ENCODE measurements around the gene GMFB.
A peak's percentile ranks its signal among the peaks of the same experiment; 100 is the strongest.

The GMFB gene

GRCh38 chr14:54515670-54516069, 26.9 kb upstream of the GMFB start:
- POLR2A ChIA-PET: no interaction called here
- TF ChIP-seq CTBP1 (IDR thresholded peaks at IDR 0.05; ENCODE audit: borderline replicate concordance) (no peak), FOXK2 (IDR thresholded peaks at IDR 0.05) (no peak), PKNOX1 (IDR thresholded peaks at IDR 0.05) (no peak), NFRKB (IDR thresholded peaks at IDR 0.05) (no peak), TARDBP (IDR thresholded peaks at IDR 0.05) (no peak), L3MBTL2 (conservative IDR thresholded peaks at IDR 0.05) (no peak), BHLHE40 (IDR thresholded peaks at IDR 0.05; ENCODE audit: borderline replicate concordance) (no peak), HDGF (IDR thresholded peaks at IDR 0.05; ENCODE audit: borderline replicate concordance) (no peak), ZNF384 (IDR thresholded peaks at IDR 0.05) (no peak), FOXM1 (IDR thresholded peaks at IDR 0.05; ENCODE audit: borderline replicate concordance) (no peak), ARNT (IDR thresholded peaks at IDR 0.05) (no peak), SUZ12 (IDR thresholded peaks at IDR 0.05) (no peak), LEF1 (IDR thresholded peaks at IDR 0.05; ENCODE audit: borderline replicate concordance) (no peak), ELF4 (IDR thresholded peaks at IDR 0.05) (no peak)
- CTCF ChIA-PET: no interaction called here
- DNase-seq (ENCODE audit: extremely low spot score): no peak

- ChIA-PET POLR2A (no interaction called here), CTCF (no interaction called here)
- TF ChIP-seq L3MBTL2 (conservative IDR thresholded peaks at IDR 0.05): no peak
- no peak for TF ChIP-seq FOXA1 (IDR thresholded peaks at IDR 0.05)
- no peak for DNase-seq (ENCODE audit: extremely low spot score)
Measured at GRCh38 chr14:54512393-54512792, 23.6 kb upstream of the GMFB start.

DNA sequence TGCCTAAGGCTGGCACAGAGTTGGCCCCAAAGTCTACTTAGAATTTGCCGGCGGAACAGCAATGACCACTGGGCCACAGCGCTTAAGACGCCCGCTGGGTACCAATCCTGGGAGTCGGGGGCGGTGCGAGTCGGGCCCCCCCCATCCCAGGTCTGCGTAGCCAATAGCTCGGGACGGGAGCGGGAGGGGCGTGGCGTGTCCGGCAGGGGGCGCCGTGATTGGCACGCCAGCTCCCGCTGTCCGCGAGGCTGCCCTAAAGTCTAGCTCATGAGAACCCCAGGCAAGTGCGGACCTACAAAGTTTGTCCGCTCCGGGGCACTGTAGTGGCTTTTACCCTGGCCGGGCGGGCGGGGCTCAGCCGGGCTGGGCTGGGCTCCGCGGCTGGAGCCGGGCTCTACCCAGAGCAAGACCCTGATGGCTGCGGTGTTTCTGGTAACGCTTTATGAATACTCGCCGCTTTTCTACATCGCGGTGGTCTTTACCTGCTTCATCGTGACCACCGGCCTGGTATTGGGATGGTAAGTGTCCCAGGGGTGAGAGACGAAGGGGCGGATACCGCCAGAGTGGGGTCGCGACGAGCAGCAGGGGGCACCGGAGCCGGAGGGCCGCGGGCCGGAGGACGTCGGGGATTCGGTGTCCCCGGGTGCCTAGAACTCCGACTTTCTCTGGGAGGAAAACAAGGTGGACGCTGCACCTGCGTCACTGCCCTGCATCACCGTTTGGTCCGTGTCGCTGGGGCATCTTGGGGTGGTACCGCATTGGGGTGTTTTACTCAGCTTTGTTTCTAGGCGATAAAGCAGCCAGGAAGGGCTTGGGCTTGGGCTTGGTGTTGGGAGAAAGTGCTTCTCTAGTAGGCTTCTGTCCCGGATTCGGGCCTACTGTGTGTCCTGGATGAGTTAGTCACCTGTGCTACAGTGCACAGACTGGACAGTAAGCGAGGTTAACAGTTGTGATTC, 21.0 kb upstream of the GMFB start, which contains the start of gene CGRRF1:
CGRRF1 (plus strand) TSS at position 361 of the 956 bp plus-strand sequence; CDS start at position 415, 54 bp downstream.
- peak; percentile 96 for DNase-seq (ENCODE audit: extremely low spot score)
- ChIA-PET CTCF (interaction anchor here (0.7 to 1.2 kb wide), 6 partner anchors 14 to 265 kb away, joined by 3 read pairs; no protein-coding TSS in a partner anchor), POLR2A (interaction anchor here (0.6 to 1.4 kb wide), 20 partner anchors 10 to 153 kb away, joined by 3 to 22 read pairs (median 4); partner anchors contain the start of genes CDKN3, GMFB and SAMD4A)
- no peak for TF ChIP-seq TARDBP (IDR thresholded peaks at IDR 0.05)
- peak; percentile 93 for TF ChIP-seq FOXM1 (IDR thresholded peaks at IDR 0.05; ENCODE audit: borderline replicate concordance)
- no peak for TF ChIP-seq SP1 (IDR thresholded peaks at IDR 0.05)
- peak; percentile 98 for TF ChIP-seq PKNOX1 (IDR thresholded peaks at IDR 0.05)
- TF ChIP-seq BHLHE40 (IDR thresholded peaks at IDR 0.05; ENCODE audit: borderline replicate concordance): no peak

GRCh38 chr14:54503486-54503885, 14.7 kb upstream of the GMFB start:
- no peak for TF ChIP-seq ARNT (IDR thresholded peaks at IDR 0.05)
- 0 out of 2 replicates have a peak, but pooled peaks have one; percentile 19 for TF ChIP-seq PKNOX1 (IDR thresholded peaks at IDR 0.05)
- TF ChIP-seq CTBP1 (IDR thresholded peaks at IDR 0.05; ENCODE audit: borderline replicate concordance): no peak
- ChIA-PET POLR2A (no interaction called here), CTCF (interaction anchor here (1.0 to 1.7 kb wide), 2 partner anchors 10 to 271 kb away, joined by 3 to 7 read pairs; no protein-coding TSS in a partner anchor)
- no peak for DNase-seq (ENCODE audit: extremely low spot score)

DNA sequence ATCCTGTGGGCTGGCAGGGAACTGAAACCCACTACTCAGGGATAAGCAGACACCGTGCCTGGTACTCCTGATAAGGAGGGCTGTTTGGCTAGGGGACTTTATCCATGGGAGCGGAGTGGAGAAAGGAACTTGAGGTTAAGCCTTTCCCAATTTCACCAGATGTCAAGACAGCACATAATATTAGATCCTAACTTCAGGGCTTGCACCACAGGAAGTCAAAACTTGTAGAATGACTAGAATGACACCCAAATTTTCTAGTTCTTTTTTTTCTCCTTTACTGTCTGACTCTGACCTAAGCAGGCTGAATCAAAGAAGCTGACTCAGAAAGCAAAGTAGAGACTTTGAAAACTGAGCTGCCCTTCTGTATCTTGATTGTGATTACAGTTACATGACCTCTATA, 13.8 kb upstream of the GMFB start:
- TF ChIP-seq LEF1 (IDR thresholded peaks at IDR 0.05; ENCODE audit: borderline replicate concordance) (no peak), CTBP1 (IDR thresholded peaks at IDR 0.05; ENCODE audit: borderline replicate concordance) (no peak), FOXK2 (IDR thresholded peaks at IDR 0.05) (no peak), ZNF384 (IDR thresholded peaks at IDR 0.05) (no peak), NFRKB (IDR thresholded peaks at IDR 0.05) (no peak), FOXA1 (IDR thresholded peaks at IDR 0.05) (no peak), TARDBP (IDR thresholded peaks at IDR 0.05) (no peak), ARNT (IDR thresholded peaks at IDR 0.05) (no peak), FOXM1 (IDR thresholded peaks at IDR 0.05; ENCODE audit: borderline replicate concordance) (no peak), PKNOX1 (IDR thresholded peaks at IDR 0.05) (no peak), BHLHE40 (IDR thresholded peaks at IDR 0.05; ENCODE audit: borderline replicate concordance) (no peak), SP1 (IDR thresholded peaks at IDR 0.05) (no peak), ELF4 (IDR thresholded peaks at IDR 0.05) (no peak), HDGF (IDR thresholded peaks at IDR 0.05; ENCODE audit: borderline replicate concordance) (no peak), L3MBTL2 (conservative IDR thresholded peaks at IDR 0.05) (no peak), SUZ12 (IDR thresholded peaks at IDR 0.05) (no peak)
- ChIA-PET CTCF (interaction anchor here (1.7 kb wide), 1 partner anchor 9 kb away, joined by 7 read pairs; no protein-coding TSS in a partner anchor), POLR2A (interaction anchor here (1.0 kb wide), 1 partner anchor 15 kb away, joined by 3 read pairs; no protein-coding TSS in a partner anchor)
- DNase-seq (ENCODE audit: extremely low spot score): no peak

Data from HEK293T (cell line).